ENCODE data around the gene ZER1. TPM values are rescaled to one million over a fixed set of nuclear protein-coding genes. Genes with fewer than 3 reads are reported as not detected.
A peak's percentile ranks its signal among the peaks of the same experiment; 100 is the strongest.

Gene ZER1
- total RNA-seq, 1 donor from 2014 or later, result 8.7 TPM

DNA sequence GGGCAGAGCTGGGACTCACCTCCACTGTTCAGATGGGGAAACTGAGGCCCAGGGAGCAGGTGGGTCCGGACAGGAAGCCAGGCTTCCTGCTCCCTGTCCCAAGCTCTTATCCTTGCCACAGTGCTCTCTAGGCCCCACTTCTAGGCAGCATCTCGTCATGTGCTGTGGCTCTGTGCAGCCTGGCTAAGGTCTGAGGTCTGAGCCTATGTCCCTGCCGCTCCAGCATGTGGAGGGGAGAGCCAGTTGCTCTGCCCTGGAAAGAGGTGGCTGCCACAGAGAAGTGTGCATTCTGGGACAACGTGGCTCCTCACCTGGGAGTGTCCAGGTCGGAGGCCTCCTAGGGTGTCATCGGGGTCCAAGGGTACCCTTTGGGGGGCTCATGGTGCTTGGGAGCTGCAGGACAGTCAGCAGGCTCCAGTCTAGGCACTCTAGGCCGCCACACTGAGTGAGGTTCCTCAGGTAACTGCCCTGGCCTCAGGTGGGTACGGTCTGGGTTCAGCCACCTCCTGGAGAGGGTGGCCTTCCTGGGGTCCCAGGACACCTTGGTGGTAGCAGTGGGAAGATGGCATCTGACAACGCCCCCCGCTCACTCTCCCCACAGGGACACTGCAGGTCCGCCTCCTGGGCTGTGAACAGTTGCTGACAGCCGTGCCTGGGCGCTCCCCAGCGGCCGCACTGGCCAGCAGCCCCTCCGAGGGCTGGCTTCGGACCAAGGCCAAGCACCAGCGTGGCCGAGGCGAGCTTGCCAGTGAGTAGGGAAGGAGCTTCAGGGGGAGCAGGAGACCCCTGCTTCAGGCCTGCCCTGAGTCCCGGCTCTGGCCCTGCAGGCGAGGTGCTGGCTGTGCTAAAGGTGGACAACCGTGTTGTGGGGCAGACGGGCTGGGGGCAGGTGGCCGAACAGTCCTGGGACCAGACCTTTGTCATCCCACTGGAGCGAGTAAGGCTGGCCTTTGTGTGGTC, 59.0 kb downstream of the ZER1 start:
- Histone ChIP-seq H3K4me3 (ENCODE audit: low read depth, low read length) (no peak overlapping the region), H3K27me3 (ENCODE audit: control insufficient read depth, insufficient read depth, low read length) (no peaks in the 10 kb centered on the region), H3K36me3 (ENCODE audit: control insufficient read depth, insufficient read depth, low read length) (no peaks in the 10 kb centered on the region)
- FAIRE-seq, result no peak
- DNase-seq (ENCODE audit: low read depth), result no peak
- TF ChIP-seq CTCF (IDR thresholded peaks at IDR 0.05; ENCODE audit: insufficient read depth, low read length, severe bottlenecking), result no peak

GRCh38 chr9:128707446-128707845, 64.3 kb downstream of the ZER1 start:
- DNase-seq (ENCODE audit: low read depth) (no peak), FAIRE-seq (peak; percentile 75)
- Histone ChIP-seq H3K27me3 (ENCODE audit: control insufficient read depth, insufficient read depth, low read length) (no peaks in the 10 kb centered on the region), H3K4me3 (ENCODE audit: low read depth, low read length) (no peak overlapping the region), H3K36me3 (ENCODE audit: control insufficient read depth, insufficient read depth, low read length) (no peaks in the 10 kb centered on the region)
- no peak for TF ChIP-seq CTCF (IDR thresholded peaks at IDR 0.05; ENCODE audit: insufficient read depth, low read length, severe bottlenecking)

GRCh38 chr9:128706671-128707381, 64.9 kb downstream of the ZER1 start:
- no peak for FAIRE-seq
- no peak overlapping the region for H3K4me3 ChIP-seq (ENCODE audit: low read depth, low read length)
- H3K27me3 ChIP-seq (ENCODE audit: control insufficient read depth, insufficient read depth, low read length), result no peaks in the 10 kb centered on the region
- no peaks in the 10 kb centered on the region for H3K36me3 ChIP-seq (ENCODE audit: control insufficient read depth, insufficient read depth, low read length)
- TF ChIP-seq CTCF (IDR thresholded peaks at IDR 0.05; ENCODE audit: insufficient read depth, low read length, severe bottlenecking), result no peak
- no peak for DNase-seq (ENCODE audit: low read depth)

DNA sequence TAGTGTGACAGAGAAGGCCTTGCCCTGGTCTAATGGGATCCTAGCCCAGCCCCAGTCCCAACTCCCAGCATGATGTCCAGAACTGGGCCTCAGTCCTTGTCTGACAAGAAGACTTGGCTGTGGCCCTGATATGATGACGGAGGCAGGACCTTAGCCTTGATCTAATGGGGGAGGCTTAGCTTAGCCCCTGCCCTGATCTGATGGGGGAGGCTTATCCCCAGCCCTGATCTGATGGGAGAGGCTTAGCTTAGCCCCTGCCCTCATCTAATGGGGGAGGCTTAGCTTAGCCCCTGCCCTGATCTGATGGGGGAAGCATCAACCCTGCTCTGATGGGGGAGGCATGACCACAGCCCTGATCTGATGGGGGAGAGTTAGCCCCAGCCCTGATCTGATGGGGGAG, 65.7 kb downstream of the ZER1 start:
- Histone ChIP-seq H3K4me3 (ENCODE audit: low read depth, low read length) (no peak overlapping the region), H3K36me3 (ENCODE audit: control insufficient read depth, insufficient read depth, low read length) (no peaks in the 10 kb centered on the region), H3K27me3 (ENCODE audit: control insufficient read depth, insufficient read depth, low read length) (no peaks in the 10 kb centered on the region)
- DNase-seq (ENCODE audit: low read depth) (no peak), FAIRE-seq (peak; percentile 18)
- TF ChIP-seq CTCF (IDR thresholded peaks at IDR 0.05; ENCODE audit: insufficient read depth, low read length, severe bottlenecking), result no peak

DNA sequence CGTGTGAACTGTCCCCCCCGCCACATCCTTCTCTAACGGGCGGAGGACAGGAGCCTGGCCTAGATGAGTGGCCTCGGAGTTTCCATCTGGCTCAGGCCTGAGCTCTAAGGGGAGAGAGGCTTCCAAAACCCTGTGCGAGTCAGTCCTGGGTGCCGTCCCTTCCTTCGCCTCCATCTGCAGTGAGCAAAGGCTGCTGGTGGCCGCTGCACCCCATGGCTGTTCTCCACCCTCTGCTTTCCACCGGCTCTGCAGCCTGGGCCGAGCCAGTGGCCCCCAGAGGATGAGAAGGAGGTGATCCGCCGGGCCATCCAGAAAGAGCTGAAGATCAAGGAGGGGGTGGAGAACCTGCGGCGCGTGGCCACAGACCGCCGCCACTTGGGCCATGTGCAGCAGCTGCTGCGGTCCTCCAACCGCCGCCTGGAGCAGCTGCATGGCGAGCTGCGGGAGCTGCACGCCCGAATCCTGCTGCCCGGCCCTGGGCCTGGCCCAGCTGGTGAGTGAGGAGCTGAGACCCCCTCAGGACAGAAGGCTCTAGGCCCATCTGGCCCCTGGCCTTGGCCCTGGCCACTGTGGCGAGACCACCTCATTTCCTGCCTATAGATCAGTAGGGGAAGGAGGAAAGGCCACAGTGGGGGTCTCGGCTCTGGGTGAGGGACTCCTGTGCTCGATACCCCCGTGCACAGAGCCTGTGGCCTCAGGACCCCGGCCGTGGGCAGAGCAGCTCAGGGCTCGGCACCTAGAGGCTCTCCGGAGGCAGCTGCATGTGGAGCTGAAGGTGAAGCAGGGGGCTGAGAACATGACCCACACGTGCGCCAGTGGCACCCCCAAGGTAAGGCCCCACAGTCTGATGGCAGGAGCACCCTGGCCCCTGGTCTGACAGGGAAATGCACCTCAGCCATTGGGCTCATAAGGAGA, 66.4 kb downstream of the ZER1 start:
- H3K4me3 ChIP-seq (ENCODE audit: low read depth, low read length), result no peak overlapping the region
- FAIRE-seq (no peak), DNase-seq (ENCODE audit: low read depth) (no peak)
- H3K36me3 ChIP-seq (ENCODE audit: control insufficient read depth, insufficient read depth, low read length), result no peaks in the 10 kb centered on the region
- TF ChIP-seq CTCF (IDR thresholded peaks at IDR 0.05; ENCODE audit: insufficient read depth, low read length, severe bottlenecking), result no peak
- no peaks in the 10 kb centered on the region for H3K27me3 ChIP-seq (ENCODE audit: control insufficient read depth, insufficient read depth, low read length)

All from bronchial epithelial cell (primary cell).